ENCODE results near the gene GOLGA3.

The GOLGA3 gene

DNA sequence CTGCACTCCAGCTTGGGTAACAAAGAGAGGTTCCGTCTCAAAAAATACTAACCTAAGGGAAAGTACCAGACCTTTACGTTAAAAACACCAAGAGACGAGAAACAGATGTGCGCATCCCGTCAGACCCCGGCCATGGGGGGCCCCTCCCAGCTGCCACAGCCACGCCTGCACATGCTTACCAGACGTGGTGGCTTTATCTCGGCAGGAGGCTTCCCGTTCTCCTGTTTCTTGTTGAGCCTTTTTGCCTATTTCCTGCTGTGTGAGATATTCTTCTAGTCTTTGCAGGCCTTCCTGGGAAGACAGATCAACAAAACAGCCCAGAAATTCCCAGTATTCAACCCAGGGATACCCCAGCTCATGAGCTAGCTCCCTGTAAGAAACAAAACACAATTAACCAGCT, 94.5 kb downstream of the GOLGA3 start:
- peak; percentile 95 for DNase-seq (ENCODE audit: low read depth, low spot score)
- Histone ChIP-seq H3K4me3 (peak overlapping the region; percentile 67), H3K9me3 (ENCODE audit: low read depth, low read length) (no peaks in the 10 kb centered on the region), H3K9ac (ENCODE audit: insufficient read length) (no peak overlapping the region), H3K36me3 (ENCODE audit: insufficient read depth, low read length) (peaks cover 72% of the 10 kb centered on the region), H3K27ac (peak overlapping the region; percentile 97)
- peak; percentile 97 for TF ChIP-seq FOXP2 (optimal IDR thresholded peaks at IDR 0.05; ENCODE audit: control extremely low read depth, extremely low read length, insufficient read depth)
- peak; percentile 46; the same call in 1 of the 2 replicates for TF ChIP-seq POLR2AphosphoS5 (IDR thresholded peaks at IDR 0.05; ENCODE audit: borderline replicate concordance, low read depth, low read length)
- TF ChIP-seq EZH2 (IDR thresholded peaks at IDR 0.05): no peak

DNA sequence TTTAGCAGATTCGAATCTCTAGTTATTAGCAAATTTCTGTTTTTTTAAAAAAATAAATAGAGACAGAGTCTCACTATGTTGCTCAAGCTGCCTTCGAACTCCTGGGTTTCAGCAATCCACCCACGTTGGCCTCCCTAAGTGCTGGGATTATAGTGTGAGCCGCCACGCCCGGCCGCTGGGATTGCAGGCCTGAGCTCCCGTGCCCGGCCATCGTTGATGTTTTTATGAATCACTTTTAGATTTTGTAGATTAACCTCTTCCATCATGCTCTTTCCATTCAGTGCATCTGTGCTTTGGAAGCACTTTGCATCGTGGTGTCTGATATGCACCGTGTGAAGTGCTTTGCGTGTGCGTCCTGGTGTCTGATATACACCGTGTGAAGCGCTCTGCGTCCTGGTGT, 97.1 kb downstream of the GOLGA3 start:
- Histone ChIP-seq H3K36me3 (ENCODE audit: insufficient read depth, low read length) (peaks cover 74% of the 10 kb centered on the region), H3K9me3 (ENCODE audit: low read depth, low read length) (no peaks in the 10 kb centered on the region), H3K4me3 (no peak overlapping the region), H3K27ac (peak overlapping the region; percentile 84; the same call in 1 of the 2 replicates), H3K9ac (ENCODE audit: insufficient read length) (no peak overlapping the region)
- DNase-seq (ENCODE audit: low read depth, low spot score): no peak
- TF ChIP-seq FOXP2 (optimal IDR thresholded peaks at IDR 0.05; ENCODE audit: control extremely low read depth, extremely low read length, insufficient read depth) (no peak), POLR2AphosphoS5 (IDR thresholded peaks at IDR 0.05; ENCODE audit: borderline replicate concordance, low read depth, low read length) (no peak), EZH2 (IDR thresholded peaks at IDR 0.05) (no peak)

DNA sequence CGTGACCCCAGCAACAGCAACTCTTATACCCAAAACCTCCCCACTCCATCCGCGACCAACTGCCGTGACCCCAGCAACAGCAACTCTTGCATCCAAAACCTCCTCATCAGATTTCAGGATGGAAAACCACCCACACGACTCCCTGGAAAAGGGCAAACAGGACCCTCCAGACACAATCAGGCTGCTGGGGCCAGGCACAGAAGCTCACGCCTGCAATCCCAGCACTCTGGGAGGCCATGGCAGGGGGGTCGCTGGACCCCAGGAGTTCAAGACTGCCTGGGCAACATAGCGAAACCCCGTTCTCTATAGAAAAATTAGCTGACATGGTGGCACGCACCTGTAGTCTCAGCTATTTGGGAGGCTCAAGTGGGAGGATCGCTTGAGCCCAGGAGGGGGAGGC, 98.3 kb downstream of the GOLGA3 start:
- no peak for DNase-seq (ENCODE audit: low read depth, low spot score)
- TF ChIP-seq FOXP2 (optimal IDR thresholded peaks at IDR 0.05; ENCODE audit: control extremely low read depth, extremely low read length, insufficient read depth): no peak
- no peak for TF ChIP-seq POLR2AphosphoS5 (IDR thresholded peaks at IDR 0.05; ENCODE audit: borderline replicate concordance, low read depth, low read length)
- TF ChIP-seq EZH2 (IDR thresholded peaks at IDR 0.05): no peak
- Histone ChIP-seq H3K9me3 (ENCODE audit: low read depth, low read length) (no peaks in the 10 kb centered on the region), H3K27ac (peak overlapping the region; percentile 84), H3K9ac (ENCODE audit: insufficient read length) (no peak overlapping the region), H3K4me3 (no peak overlapping the region), H3K36me3 (ENCODE audit: insufficient read depth, low read length) (peaks cover 77% of the 10 kb centered on the region)

DNA sequence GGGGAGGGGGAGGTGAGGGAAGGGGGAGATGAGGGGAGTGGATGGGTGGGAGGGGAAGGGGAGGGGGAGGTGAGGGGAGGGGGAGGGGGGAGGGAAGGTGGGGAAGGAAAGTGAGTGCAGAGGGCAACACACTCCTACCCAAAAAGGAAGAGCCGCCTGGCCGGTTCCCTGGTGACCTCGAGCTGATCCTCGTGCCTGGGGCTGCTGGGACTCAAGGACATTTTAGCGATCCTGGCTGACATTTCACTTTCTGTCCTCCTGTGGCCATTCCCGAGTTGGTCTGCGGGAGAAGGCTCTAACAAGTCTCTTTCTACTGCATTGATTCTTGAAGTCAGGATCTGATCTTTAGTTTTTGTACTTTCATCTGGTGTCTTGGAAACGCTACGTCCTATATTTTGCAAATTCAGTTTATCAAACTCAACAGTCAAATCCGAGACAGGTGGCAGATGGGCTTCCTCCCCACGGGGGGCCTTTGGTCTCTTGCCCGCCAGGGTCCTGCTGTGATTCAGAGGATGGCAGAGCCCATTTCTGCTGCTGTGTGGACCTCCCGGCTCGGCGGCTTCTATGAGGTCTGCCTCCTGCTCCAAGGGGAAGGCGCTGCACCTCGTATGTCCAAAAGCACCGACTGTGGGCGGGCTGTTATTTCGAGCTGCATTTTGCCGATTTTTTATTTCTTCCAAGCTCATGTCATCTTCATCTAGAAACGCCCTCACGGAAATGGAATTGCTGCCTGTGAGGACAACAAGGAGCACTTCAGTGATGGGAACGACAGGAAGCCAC, 98.9 kb downstream of the GOLGA3 start:
- no peak overlapping the region for H3K4me3 ChIP-seq
- H3K9ac ChIP-seq (ENCODE audit: insufficient read length): no peak overlapping the region
- peaks cover 77% of the 10 kb centered on the region for H3K36me3 ChIP-seq (ENCODE audit: insufficient read depth, low read length)
- no peaks in the 10 kb centered on the region for H3K9me3 ChIP-seq (ENCODE audit: low read depth, low read length)
- TF ChIP-seq FOXP2 (optimal IDR thresholded peaks at IDR 0.05; ENCODE audit: control extremely low read depth, extremely low read length, insufficient read depth) (no peak), EZH2 (IDR thresholded peaks at IDR 0.05) (no peak), POLR2AphosphoS5 (IDR thresholded peaks at IDR 0.05; ENCODE audit: borderline replicate concordance, low read depth, low read length) (no peak)
- peak overlapping the region; percentile 84 for H3K27ac ChIP-seq
- DNase-seq (ENCODE audit: low read depth, low spot score): no peak

DNA sequence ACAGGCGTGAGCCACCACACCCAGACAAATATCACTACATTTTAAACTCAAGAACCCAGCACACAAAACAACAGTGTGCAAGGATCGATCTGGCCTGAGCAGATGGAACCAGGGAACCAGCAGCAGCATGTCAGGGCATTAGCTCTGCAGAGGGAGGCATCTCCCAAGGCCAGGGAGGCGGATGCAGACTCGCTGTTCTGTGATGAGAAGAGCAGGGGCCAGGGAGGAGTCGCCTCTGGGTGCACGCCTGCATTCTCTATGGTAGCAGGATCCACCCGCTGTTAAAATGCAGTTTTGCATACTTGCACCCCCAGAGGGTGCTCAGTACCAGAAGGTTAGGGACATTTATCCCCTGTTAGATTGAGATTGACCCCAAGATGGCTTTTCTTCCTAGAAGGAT, 100.2 kb downstream of the GOLGA3 start:
- no peak for DNase-seq (ENCODE audit: low read depth, low spot score)
- Histone ChIP-seq H3K4me3 (no peak overlapping the region), H3K9ac (ENCODE audit: insufficient read length) (no peak overlapping the region), H3K36me3 (ENCODE audit: insufficient read depth, low read length) (peaks cover 80% of the 10 kb centered on the region), H3K9me3 (ENCODE audit: low read depth, low read length) (no peaks in the 10 kb centered on the region), H3K27ac (no peak overlapping the region)
- TF ChIP-seq POLR2AphosphoS5 (IDR thresholded peaks at IDR 0.05; ENCODE audit: borderline replicate concordance, low read depth, low read length) (no peak), FOXP2 (optimal IDR thresholded peaks at IDR 0.05; ENCODE audit: control extremely low read depth, extremely low read length, insufficient read depth) (no peak), EZH2 (IDR thresholded peaks at IDR 0.05) (no peak)

DNA sequence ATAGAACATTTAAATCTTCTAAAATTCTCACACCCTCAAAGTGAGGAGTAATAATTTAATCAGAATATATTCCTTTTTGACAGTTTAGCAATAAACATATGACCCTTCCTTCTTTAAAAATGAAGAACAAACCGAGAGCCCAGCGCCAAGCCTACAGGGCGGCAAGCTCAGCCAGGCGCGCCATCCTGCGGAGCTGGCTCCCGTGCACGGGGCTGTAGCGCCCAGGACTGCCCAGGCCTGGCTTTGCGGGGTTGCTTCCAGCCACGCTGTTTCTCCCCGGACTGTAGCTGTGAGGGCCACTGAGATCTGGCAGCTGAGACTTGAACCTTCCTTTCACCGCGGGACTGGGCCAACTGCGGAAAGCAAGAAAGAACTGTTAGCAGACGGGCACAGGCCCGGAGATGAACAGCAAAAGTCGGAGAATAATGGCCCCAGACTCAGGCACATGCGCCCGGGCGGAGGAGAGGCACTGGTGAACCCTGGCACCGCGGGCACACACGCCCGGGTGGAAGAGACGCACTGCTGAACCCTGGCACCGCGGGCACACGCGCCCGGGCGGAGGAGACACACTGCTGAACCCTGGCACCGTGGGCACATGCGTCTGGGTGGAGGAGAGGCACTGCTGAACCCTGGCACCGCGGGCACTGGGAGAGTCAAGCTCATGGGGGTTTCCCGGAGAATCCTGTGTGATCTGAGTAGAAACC, 101.4 kb downstream of the GOLGA3 start:
- TF ChIP-seq EZH2 (IDR thresholded peaks at IDR 0.05) (no peak), POLR2AphosphoS5 (IDR thresholded peaks at IDR 0.05; ENCODE audit: borderline replicate concordance, low read depth, low read length) (no peak), FOXP2 (optimal IDR thresholded peaks at IDR 0.05; ENCODE audit: control extremely low read depth, extremely low read length, insufficient read depth) (no peak)
- Histone ChIP-seq H3K27ac (no peak overlapping the region), H3K9me3 (ENCODE audit: low read depth, low read length) (no peaks in the 10 kb centered on the region), H3K9ac (ENCODE audit: insufficient read length) (no peak overlapping the region), H3K4me3 (no peak overlapping the region), H3K36me3 (ENCODE audit: insufficient read depth, low read length) (peaks cover 80% of the 10 kb centered on the region)
- DNase-seq (ENCODE audit: low read depth, low spot score): no peak

DNA sequence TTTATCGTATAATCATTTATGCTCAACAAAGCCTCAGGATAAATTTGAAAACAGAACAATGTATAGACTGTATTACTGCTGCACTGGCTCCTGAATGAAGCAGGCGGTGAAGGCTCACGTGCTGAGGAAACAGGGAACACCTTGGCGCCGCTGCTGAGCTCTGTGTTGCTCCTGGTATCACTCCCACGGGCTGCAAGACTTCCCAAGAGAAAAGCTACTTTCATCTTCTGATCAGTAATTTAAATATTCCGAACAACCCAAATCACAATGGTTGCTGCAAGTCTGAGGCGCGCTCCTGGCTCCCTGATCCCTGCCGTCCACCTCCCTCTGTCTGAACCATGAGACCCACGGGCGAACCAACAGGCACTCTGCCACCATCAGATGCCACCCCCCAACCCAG, 102.3 kb downstream of the GOLGA3 start:
- Histone ChIP-seq H3K9me3 (ENCODE audit: low read depth, low read length) (no peaks in the 10 kb centered on the region), H3K9ac (ENCODE audit: insufficient read length) (no peak overlapping the region), H3K27ac (no peak overlapping the region; the same call in 1 of the 2 replicates), H3K4me3 (no peak overlapping the region), H3K36me3 (ENCODE audit: insufficient read depth, low read length) (peaks cover 80% of the 10 kb centered on the region)
- no peak for DNase-seq (ENCODE audit: low read depth, low spot score)
- TF ChIP-seq FOXP2 (optimal IDR thresholded peaks at IDR 0.05; ENCODE audit: control extremely low read depth, extremely low read length, insufficient read depth) (no peak), EZH2 (IDR thresholded peaks at IDR 0.05) (no peak), POLR2AphosphoS5 (IDR thresholded peaks at IDR 0.05; ENCODE audit: borderline replicate concordance, low read depth, low read length) (no peak)

DNA sequence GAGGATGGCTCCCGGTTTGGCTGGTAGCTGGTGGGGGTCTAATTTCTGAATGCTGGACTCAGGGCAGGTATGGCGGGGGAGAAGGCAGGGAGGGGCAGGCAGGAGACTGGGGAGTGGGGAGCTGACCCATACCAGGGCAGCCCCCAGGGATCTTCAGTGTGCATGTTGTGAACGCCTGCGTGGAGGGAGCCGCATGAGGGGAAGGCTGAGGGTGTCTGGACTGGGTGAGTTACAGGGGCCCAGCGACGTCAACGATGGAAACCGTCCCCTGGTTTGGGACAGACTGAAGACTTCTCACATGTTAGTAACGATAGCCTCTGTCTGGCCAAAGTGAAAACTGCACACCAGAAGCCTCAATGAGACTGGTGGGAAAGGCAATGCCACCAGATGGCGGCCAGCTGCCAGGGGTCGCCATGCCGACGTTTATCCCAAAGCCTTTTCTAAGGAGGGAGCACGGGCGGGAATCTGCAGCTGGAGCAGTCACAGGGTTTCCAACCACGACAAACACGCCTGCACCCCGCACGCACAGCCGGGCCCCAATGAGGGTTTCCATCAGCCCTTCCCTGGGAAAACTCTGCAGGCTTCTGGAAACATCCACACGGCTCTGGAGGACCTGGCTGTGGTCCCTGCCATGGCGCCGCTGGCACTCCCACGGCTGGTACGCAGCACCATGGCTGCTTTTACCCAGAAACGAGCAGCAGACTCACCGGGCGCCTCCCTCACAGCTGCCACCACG, 104.0 kb downstream of the GOLGA3 start:
- TF ChIP-seq FOXP2 (optimal IDR thresholded peaks at IDR 0.05; ENCODE audit: control extremely low read depth, extremely low read length, insufficient read depth) (no peak), EZH2 (IDR thresholded peaks at IDR 0.05) (no peak), POLR2AphosphoS5 (IDR thresholded peaks at IDR 0.05; ENCODE audit: borderline replicate concordance, low read depth, low read length) (no peak)
- Histone ChIP-seq H3K27ac (0 out of 2 replicates have a peak overlapping the region, but pooled peaks have one; percentile 22), H3K4me3 (no peak overlapping the region), H3K9me3 (ENCODE audit: low read depth, low read length) (no peaks in the 10 kb centered on the region), H3K9ac (ENCODE audit: insufficient read length) (no peak overlapping the region), H3K36me3 (ENCODE audit: insufficient read depth, low read length) (peaks cover 79% of the 10 kb centered on the region)
- DNase-seq (ENCODE audit: low read depth, low spot score): no peak
